Stimulated activated naive CD4-positive, alpha-beta T cell treated with Interleukin-2 at 50 U/mL for 16 hours (primary cell): ENCODE measurements around the gene HOGA1.

Experiments used
- DNase-seq: peaks from one replicate; lab custom pipeline; 2025; lab: John Stamatoyannopoulos, UW

The HOGA1 gene

DNA sequence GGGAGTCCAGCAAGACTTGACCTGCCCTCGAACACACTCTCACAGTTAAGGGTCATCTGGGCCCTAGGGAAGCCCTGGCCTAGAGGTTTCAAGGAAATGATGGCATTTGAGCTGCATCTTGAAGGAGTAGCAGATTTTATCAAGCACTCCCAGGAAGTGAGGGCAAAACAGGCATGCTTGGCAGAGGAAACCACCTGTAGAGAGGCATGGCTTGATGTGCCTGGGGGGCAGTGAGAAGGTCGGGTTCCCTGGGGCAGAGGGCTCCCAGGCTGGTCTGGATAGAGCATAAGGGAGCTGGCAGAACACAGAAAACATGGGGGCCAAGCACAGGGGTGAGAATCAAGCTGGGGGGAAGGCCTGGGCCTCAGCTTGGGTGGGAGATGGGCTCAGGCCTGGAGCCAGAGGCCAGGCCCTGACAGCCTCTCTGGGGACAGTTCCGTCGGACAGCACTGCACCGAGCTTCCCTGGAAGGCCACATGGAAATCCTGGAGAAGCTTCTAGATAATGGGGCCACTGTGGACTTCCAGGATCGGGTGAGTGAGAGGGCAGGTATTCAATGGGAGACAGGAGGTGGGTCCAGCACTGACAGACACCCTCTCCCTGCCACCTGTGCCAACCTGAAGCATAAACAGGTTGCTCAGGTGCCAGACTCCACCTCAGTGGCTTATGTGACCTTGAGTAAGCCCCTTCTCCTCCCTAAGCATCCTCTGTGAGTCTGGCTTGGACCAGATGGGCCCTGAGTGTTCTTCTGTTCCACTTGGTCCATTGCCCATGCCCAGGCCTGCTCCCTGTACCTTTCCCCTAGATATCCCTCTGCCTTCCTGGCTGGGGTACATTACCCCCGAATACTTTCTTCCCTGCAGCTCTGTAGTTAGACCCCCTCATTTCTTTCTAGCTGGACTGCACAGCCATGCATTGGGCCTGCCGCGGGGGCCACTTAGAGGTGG, 3.5 kb upstream of the HOGA1 start:
- DNase-seq, result no peak

DNA sequence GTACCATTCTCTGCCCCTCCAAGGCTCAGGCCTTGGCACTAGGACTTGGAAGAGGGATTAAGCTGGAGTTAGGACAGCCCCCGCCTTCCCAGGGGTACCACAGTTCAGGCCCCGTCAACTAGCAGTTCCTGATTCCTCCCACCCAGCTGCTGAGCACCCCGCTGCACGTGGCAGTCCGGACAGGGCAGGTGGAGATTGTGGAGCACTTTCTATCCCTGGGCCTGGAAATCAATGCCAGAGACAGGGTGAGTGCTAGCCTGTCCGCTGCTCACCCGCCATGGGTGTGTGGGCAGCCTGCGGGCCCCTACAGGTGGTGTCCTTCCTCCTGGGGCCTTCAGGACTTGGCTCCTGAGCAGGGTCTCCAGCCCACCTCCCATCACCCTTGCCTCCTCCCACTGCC, 2.0 kb upstream of the HOGA1 start:
- no peak for DNase-seq

DNA sequence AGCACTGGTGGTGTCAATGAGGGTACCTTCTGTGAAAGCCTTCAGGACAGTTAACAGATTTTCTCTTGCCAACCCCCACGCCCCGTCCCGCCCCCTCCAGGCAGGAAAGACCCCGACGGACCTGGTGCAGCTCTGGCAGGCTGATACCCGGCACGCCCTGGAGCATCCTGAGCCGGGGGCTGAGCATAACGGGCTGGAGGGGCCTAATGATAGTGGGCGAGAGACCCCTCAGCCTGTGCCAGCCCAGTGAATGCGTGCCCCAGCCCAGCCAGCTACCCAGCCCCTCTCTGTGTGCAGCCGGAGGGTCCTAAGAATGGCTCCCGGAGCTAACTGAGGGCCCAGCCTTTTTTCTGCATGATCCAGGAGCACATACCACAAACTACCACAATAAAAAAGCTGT, 713 bp upstream of the HOGA1 start:
- DNase-seq, result no peak

DNA sequence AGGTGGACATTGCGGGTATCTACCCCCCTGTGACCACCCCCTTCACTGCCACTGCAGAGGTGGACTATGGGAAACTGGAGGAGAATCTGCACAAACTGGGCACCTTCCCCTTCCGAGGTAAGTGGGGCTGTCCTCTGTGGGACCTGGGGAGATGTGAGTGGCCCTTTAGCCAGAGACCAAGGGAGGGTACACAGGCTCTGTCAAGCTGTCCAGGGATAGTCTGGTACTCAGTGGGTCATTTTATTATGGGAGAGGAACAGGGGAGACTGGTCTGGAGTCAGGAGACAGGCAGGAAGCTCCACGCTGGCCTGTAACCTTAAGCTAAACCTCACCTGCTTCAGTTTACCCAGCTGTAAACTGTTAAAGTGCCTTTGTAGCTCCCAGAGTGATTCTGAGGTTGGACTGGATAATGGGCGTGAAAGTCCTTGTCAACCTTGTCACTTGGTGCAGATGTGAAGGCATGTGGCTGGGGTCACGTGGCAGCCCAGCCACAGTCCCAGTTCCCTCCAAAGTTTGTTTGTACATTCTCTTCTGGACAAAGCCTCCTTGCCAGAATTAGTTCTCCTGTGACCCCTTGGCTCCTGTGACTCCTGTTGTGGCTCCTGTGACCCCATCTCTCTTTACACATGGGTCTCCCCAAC, 729 bp downstream of the HOGA1 start:
- no peak for DNase-seq

- no peak for DNase-seq
Observed at GRCh38 chr10:97585439-97585811, 1.2 kb downstream of the HOGA1 start.

- DNase-seq, result no peak
Observed at GRCh38 chr10:97587183-97587582, 3.0 kb downstream of the HOGA1 start.

DNA sequence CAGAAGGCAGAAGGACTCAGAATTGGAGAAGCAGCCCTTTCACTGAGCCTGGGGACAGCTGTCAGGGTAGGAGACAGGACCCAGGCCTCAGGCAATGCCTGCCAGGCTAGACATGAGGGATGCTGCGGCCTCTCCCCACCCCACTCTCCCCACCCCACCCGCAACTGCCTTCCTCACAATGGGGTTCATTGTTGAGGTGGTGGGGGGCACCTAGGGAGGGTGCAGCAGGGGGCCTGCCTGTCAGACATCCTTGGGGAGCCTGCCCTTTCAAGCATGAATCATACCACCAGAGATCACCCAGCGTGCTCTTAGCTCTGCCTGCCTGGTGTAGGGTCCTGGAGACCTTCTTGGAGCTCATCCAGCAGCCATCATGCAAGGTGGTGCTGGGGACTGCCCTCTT, 5.3 kb downstream of the HOGA1 start, which contains the start of gene C10orf62:
Gene C10orf62 (plus strand): TSS at position 243 of the 400 bp plus-strand sequence. CDS start 177 bp downstream, outside the sequence.
- no peak for DNase-seq

- DNase-seq, result no peak
Observed at GRCh38 chr10:97590082-97590747, 6.0 kb downstream of the HOGA1 start.

DNA sequence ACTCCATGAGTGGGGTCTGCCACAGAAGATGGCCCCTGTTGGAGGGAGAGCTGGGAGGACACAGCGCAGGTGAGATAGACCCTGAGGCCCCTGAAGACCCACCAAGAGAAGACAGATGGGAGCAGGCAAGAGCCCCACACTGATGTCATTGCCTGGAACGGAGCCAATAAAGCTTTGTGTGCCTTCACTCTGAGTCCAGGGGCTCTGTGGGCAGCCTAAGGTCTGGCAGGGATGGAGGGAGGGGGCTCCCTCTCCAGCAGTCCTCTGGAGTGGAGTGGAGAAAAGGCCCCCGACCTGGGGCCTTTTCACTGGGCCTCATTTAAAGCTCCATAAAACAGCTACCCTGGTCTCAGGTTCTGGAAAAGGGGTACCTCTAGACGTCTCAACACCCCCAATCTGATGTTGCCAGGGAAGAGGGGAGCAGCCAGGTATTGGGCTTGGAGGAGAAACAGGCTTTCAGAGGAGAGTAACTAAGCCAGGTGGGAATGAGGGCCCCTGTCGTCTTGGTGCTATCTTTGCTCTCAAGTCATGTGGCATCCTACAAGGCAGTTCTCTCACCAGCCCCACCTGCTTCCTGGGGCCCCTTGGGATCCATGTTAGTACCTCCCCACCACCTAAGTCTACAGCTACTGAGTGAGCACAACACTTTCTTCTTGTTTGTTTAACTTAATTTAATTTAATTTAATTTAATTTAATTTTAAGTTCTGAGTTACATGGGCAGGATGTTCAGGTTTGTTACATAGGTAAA, 6.7 kb downstream of the HOGA1 start:
- DNase-seq, result no peak

- DNase-seq, result no peak
Observed at GRCh38 chr10:97593421-97593820, 9.2 kb downstream of the HOGA1 start.

- no peak for DNase-seq
Observed at GRCh38 chr10:97596101-97597082, 12.2 kb downstream of the HOGA1 start.

DNA sequence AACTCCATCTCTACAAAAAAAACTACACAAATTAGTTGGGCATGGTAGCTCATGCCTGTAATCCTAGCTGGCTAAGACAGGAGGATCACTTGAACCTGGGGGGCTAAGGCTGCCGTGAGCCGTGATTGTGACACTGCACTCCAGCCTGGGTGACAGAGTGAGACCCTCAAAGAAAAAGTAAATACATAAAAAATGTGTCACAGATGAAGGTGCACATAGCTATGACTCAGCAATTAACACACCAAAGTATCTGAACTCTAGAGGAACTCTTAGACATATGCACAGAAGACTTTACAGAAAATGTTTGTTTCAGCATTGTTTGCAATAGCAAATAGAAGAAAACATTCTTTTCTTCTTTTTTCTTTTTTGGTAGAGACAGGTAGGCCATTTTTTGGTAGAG, 13.6 kb downstream of the HOGA1 start:
- DNase-seq, result no peak

DNA sequence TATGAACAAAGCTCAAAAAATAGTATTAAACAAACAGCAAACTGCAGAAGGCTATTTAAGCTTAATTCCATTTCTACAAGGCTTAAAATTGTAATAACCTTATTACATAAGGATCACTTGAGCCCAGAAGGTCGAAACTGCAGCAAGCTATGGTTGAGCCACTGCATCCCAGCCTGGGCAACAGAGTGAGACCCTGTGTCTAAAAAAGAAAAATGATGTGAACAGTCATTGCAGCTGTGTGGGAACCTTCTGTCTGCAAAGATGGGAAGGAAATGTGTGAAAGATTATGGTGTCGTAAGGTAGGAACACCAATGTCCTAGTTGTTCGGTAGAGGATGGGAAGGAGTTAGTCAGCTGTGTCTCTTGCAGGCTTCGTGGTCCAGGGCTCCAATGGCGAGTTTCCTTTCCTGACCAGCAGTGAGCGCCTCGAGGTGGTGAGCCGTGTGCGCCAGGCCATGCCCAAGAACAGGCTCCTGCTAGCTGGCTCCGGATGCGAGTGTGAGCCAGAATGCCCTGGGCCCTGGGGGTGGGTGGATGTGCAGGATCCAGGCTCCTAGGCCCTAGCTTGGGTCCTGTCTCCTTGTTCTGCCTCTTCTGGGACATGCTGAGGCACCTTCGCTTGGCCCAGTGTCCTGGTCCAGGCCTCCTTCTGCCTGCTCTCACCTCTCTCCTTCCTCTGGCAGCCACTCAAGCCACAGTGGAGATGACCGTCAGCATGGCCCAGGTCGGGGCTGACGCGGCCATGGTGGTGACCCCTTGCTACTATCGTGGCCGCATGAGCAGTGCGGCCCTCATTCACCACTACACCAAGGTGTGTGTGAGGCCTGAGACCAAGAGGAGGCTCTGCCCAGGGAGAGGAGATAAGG, 14.4 kb downstream of the HOGA1 start:
- no peak for DNase-seq

GRCh38 chr10:97599272-97599619, 15.1 kb downstream of the HOGA1 start:
- DNase-seq, result no peak

DNA sequence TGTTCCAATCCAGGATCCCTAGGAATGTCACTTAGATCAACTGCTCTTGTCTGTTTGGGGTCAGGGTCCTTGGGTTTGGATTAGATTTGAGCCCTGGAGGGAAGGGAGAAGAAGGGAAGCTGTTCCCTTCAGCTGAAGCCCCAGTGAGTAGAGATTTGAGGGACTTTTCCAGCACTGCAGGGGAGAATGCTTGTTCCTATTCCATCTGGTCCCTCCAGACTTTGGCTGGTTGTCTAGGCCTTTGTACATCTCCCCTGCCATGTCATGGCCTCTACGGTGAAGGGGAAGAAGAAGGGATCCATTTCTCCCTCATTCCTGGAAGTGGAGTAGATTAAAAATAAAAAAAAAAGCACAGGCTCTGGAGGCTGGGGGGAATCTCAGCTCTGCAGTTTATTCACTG, 16.4 kb downstream of the HOGA1 start:
- DNase-seq, result no peak

- DNase-seq, result no peak
Observed at GRCh38 chr10:97601268-97602215, 17.4 kb downstream of the HOGA1 start.

DNA sequence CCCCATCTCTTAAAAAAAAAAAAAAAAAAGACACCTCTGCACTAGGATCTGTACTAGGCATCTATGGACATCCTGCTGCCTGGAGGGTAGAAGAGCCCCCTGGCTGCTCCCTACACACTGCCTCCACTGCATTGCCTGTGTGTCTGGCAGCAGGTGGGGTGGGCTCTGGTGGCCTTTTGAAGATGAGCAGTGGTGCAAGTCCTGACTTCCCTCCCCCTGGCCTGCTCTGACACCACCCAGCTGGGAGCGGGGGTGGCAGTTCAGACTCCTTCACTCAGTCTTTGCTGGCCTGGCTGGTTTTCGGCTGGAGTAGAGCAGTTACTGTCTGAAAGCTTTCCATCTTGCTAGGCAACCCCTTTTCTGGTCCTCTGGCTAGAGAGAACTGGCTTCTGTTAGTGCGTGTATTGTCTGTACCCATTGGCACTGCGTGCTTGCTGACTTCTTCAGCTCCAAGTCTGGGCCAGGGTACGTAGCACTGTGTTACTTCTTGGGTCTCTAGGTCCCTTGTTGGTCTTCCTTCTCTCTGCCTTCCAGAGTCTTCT, 23.0 kb downstream of the HOGA1 start:
- no peak for DNase-seq

DNA sequence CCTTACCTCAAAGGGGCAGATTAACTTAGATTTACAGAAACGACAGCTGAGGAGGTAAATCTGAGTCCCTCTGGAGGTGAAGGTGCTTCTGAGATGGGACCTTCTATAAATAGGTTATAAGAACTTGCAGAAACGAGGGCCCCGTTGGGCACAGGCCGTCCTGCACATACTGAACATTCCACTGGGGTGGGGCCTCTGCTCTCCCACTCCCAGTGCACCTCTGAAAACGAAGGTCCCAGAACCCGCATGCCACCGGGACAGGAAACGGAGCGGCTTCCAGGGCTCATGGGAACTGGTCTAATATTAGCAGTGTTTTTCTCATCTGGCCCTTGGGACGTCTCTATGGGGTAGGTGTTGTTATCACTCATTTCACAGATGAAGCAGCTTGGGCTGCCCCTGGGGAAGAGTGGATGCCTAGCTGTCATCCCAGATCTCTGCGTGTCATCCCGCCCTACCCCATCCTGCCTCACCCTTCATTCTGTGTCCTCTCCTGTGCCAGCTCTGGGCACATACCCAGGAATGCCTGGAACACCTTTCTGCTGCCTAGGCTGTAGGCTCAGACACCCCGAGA, 24.9 kb downstream of the HOGA1 start:
- no peak for DNase-seq
